ENCODE data around the gene CRAMP1. TPM values are rescaled to one million over a fixed set of nuclear protein-coding genes. Genes with fewer than 3 reads are reported as not detected.

The CRAMP1 gene
- total RNA-seq, 1 donor from 2014 or later: 38.6 TPM

- intact Hi-C loops (cut with micrococcal nuclease): no loop called here
- Mint-ChIP-seq H3K27me3 (ENCODE audit: insufficient read depth) (no peaks in the 10 kb centered on the region), H3K4me1 (ENCODE audit: low read depth) (peaks cover 8% of the 10 kb centered on the region), H3K9me3 (no peaks in the 10 kb centered on the region), H3K4me3 (no peak overlapping the region), H3K27ac (no peak overlapping the region), H3K36me3 (ENCODE audit: low read depth) (peaks cover 44% of the 10 kb centered on the region)
- no peak for DNase-seq (ENCODE audit: low spot score)
Measured at GRCh38 chr16:1673424-1674151, 61.4 kb downstream of the CRAMP1 start.

- Mint-ChIP-seq H3K36me3 (ENCODE audit: low read depth) (peaks cover 42% of the 10 kb centered on the region), H3K27ac (no peak overlapping the region), H3K4me3 (no peak overlapping the region), H3K9me3 (no peaks in the 10 kb centered on the region), H3K27me3 (ENCODE audit: insufficient read depth) (no peaks in the 10 kb centered on the region), H3K4me1 (ENCODE audit: low read depth) (peaks cover 14% of the 10 kb centered on the region)
- no peak for DNase-seq (ENCODE audit: low spot score)
- intact Hi-C loops (cut with micrococcal nuclease): no loop called here
Measured at GRCh38 chr16:1674306-1674705, 62.1 kb downstream of the CRAMP1 start.

GRCh38 chr16:1674751-1675664 is 62.8 kb downstream of the CRAMP1 start:
- no peak for DNase-seq (ENCODE audit: low spot score)
- Mint-ChIP-seq H3K4me1 (ENCODE audit: low read depth) (peaks cover 15% of the 10 kb centered on the region), H3K36me3 (ENCODE audit: low read depth) (peaks cover 40% of the 10 kb centered on the region), H3K4me3 (no peak overlapping the region), H3K27ac (no peak overlapping the region), H3K27me3 (ENCODE audit: insufficient read depth) (no peaks in the 10 kb centered on the region), H3K9me3 (no peaks in the 10 kb centered on the region)
- intact Hi-C loops (cut with micrococcal nuclease): no loop called here

- Mint-ChIP-seq H3K27ac (no peak overlapping the region), H3K9me3 (no peaks in the 10 kb centered on the region), H3K36me3 (ENCODE audit: low read depth) (peaks cover 30% of the 10 kb centered on the region), H3K4me1 (ENCODE audit: low read depth) (peaks cover 30% of the 10 kb centered on the region), H3K4me3 (peak overlapping the region; percentile 70), H3K27me3 (ENCODE audit: insufficient read depth) (no peaks in the 10 kb centered on the region)
- DNase-seq (ENCODE audit: low spot score): no peak
- intact Hi-C loops (cut with micrococcal nuclease): no loop called here
Measured at GRCh38 chr16:1676661-1677060, 64.5 kb downstream of the CRAMP1 start.

GRCh38 chr16:1677339-1677738 is 65.2 kb downstream of the CRAMP1 start:
- peaks cover 32% of the 10 kb centered on the region for H3K4me1 Mint-ChIP-seq (ENCODE audit: low read depth)
- H3K27me3 Mint-ChIP-seq (ENCODE audit: insufficient read depth): no peaks in the 10 kb centered on the region
- H3K9me3 Mint-ChIP-seq: no peaks in the 10 kb centered on the region
- intact Hi-C loops (cut with micrococcal nuclease): no loop called here
- peaks cover 25% of the 10 kb centered on the region for H3K36me3 Mint-ChIP-seq (ENCODE audit: low read depth)
- peak overlapping the region; percentile 70 for H3K4me3 Mint-ChIP-seq
- DNase-seq (ENCODE audit: low spot score): no peak
- peak overlapping the region; percentile 75 for H3K27ac Mint-ChIP-seq

- peak within 1 kb of the TSS; percentile 92 for H3K4me3 Mint-ChIP-seq
- peaks cover 32% of the 10 kb centered on the region for H3K4me1 Mint-ChIP-seq (ENCODE audit: low read depth)
- H3K27ac Mint-ChIP-seq: peak within 1 kb of the TSS; percentile 91
- H3K36me3 Mint-ChIP-seq (ENCODE audit: low read depth): peaks cover 21% of the 10 kb centered on the region
- intact Hi-C loops (cut with micrococcal nuclease): loop anchor here (1.0 to 2.0 kb wide), 4 partner anchors 28 to 95 kb away; partner anchors contain the start of genes CRAMP1, IFT140, MAPK8IP3 and MRPS34
- peak; percentile 96 for DNase-seq (ENCODE audit: low spot score)
- no peaks in the 10 kb centered on the region for H3K27me3 Mint-ChIP-seq (ENCODE audit: insufficient read depth)
- H3K9me3 Mint-ChIP-seq: no peaks in the 10 kb centered on the region
Measured at GRCh38 chr16:1677942-1678499, 65.9 kb downstream of the CRAMP1 start, which contains the start of gene JPT2. TSS of gene JPT2 (plus strand) at chr16:1678279. CDS start at chr16:1678313, 34 bp downstream.

GRCh38 chr16:1678500-1679098 is 66.4 kb downstream of the CRAMP1 start:
- intact Hi-C loops (cut with micrococcal nuclease): loop anchor here (1.0 to 2.0 kb wide), 4 partner anchors 28 to 95 kb away; partner anchors contain the start of genes CRAMP1, IFT140, MAPK8IP3 and MRPS34
- no peaks in the 10 kb centered on the region for H3K27me3 Mint-ChIP-seq (ENCODE audit: insufficient read depth)
- H3K27ac Mint-ChIP-seq: peak overlapping the region; percentile 91
- H3K9me3 Mint-ChIP-seq: no peaks in the 10 kb centered on the region
- peaks cover 20% of the 10 kb centered on the region for H3K36me3 Mint-ChIP-seq (ENCODE audit: low read depth)
- peak; percentile 44 for DNase-seq (ENCODE audit: low spot score)
- H3K4me1 Mint-ChIP-seq (ENCODE audit: low read depth): peaks cover 35% of the 10 kb centered on the region
- peak overlapping the region; percentile 92 for H3K4me3 Mint-ChIP-seq

GRCh38 chr16:1680361-1680760 is 68.2 kb downstream of the CRAMP1 start:
- Mint-ChIP-seq H3K27me3 (ENCODE audit: insufficient read depth) (no peaks in the 10 kb centered on the region), H3K36me3 (ENCODE audit: low read depth) (peaks cover 22% of the 10 kb centered on the region), H3K27ac (peak overlapping the region; percentile 35), H3K4me3 (peak overlapping the region; percentile 61), H3K4me1 (ENCODE audit: low read depth) (peaks cover 38% of the 10 kb centered on the region), H3K9me3 (no peaks in the 10 kb centered on the region)
- no peak for DNase-seq (ENCODE audit: low spot score)
- intact Hi-C loops (cut with micrococcal nuclease): no loop called here

GRCh38 chr16:1681032-1681431 is 68.9 kb downstream of the CRAMP1 start:
- peaks cover 20% of the 10 kb centered on the region for H3K36me3 Mint-ChIP-seq (ENCODE audit: low read depth)
- H3K4me3 Mint-ChIP-seq: peak overlapping the region; percentile 61
- intact Hi-C loops (cut with micrococcal nuclease): no loop called here
- H3K27me3 Mint-ChIP-seq (ENCODE audit: insufficient read depth): no peaks in the 10 kb centered on the region
- peak overlapping the region; percentile 35 for H3K27ac Mint-ChIP-seq
- no peaks in the 10 kb centered on the region for H3K9me3 Mint-ChIP-seq
- no peak for DNase-seq (ENCODE audit: low spot score)
- H3K4me1 Mint-ChIP-seq (ENCODE audit: low read depth): peaks cover 38% of the 10 kb centered on the region

- H3K4me1 Mint-ChIP-seq (ENCODE audit: low read depth): peaks cover 22% of the 10 kb centered on the region
- no peak for DNase-seq (ENCODE audit: low spot score)
- H3K27ac Mint-ChIP-seq: no peak overlapping the region
- intact Hi-C loops (cut with micrococcal nuclease): no loop called here
- peaks cover 35% of the 10 kb centered on the region for H3K36me3 Mint-ChIP-seq (ENCODE audit: low read depth)
- H3K9me3 Mint-ChIP-seq: no peaks in the 10 kb centered on the region
- no peak overlapping the region for H3K4me3 Mint-ChIP-seq
- H3K27me3 Mint-ChIP-seq (ENCODE audit: insufficient read depth): no peaks in the 10 kb centered on the region
Measured at GRCh38 chr16:1687427-1688316, 75.5 kb downstream of the CRAMP1 start.

GRCh38 chr16:1688807-1689560 is 76.8 kb downstream of the CRAMP1 start:
- Mint-ChIP-seq H3K36me3 (ENCODE audit: low read depth) (peaks cover 34% of the 10 kb centered on the region), H3K27ac (no peak overlapping the region), H3K9me3 (no peaks in the 10 kb centered on the region), H3K4me1 (ENCODE audit: low read depth) (peaks cover 16% of the 10 kb centered on the region), H3K4me3 (no peak overlapping the region), H3K27me3 (ENCODE audit: insufficient read depth) (no peaks in the 10 kb centered on the region)
- intact Hi-C loops (cut with micrococcal nuclease): no loop called here
- DNase-seq (ENCODE audit: low spot score): no peak
